Measurements from ENCODE around the gene CD46.

DNA sequence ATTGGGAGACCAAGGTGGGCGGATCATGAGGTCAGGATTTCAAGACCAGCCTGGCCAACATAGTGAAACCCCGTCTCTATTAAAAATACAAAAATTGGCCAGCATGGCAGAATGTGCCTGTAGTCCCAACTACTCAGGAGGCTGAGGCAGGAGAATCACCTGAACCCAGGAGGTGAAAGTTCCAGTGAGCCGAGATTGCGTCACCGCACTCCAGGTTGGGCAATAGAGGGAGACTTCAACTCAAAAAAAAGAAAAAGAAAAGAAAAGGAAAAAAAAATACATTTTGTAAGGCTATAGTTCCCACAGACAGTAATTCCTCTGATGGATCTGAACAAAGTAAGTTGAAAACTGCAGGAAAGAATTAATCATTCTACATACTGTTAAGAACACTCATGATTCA lies 48.1 kb upstream of the CD46 start:
- TF ChIP-seq CTCF (IDR thresholded peaks at IDR 0.05) (no peak), EZH2 (IDR thresholded peaks at IDR 0.05; ENCODE audit: borderline replicate concordance, insufficient read depth, low read depth, low read length, poor library complexity, severe bottlenecking) (no peak)
